Measurements from ENCODE around the gene VMO1. TPM values are rescaled to one million over a fixed set of nuclear protein-coding genes. Genes with fewer than 3 reads are reported as not detected.

The VMO1 gene
- polyA plus RNA-seq, 1 donor from 2014 or later, result 1.6 TPM

DNA sequence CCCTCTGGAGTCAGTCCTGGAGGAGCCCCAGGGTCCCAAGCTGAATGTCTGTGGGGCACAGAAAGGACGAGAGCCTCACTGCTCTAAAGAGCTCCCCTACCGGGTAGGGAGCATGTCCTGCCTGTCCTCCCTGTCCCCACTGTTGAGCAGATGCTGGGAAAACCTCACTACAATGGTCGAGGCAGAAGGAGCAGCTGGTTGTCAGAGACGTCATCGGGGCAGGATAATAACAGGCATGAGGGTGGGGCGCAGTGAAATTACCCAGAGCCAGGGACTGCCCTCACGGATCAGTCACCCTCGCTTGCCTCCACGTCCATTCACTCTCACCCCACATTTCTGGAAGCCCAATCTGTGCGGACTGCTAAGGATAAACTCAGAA is 13.9 kb downstream of the VMO1 start:
- Histone ChIP-seq H4K20me1 (ENCODE audit: insufficient read depth) (no peaks in the 10 kb centered on the region), H3K9me2 (ENCODE audit: insufficient read depth, low read length) (no peaks in the 10 kb centered on the region), H3F3A (ENCODE audit: insufficient read depth, low read length, poor library complexity, severe bottlenecking) (no peaks in the 10 kb centered on the region), H3K27ac (ENCODE audit: low read length) (no peak overlapping the region), H3K9ac (ENCODE audit: low read length) (no peak overlapping the region), H3K36me3 (ENCODE audit: insufficient read depth, low read length) (no peaks in the 10 kb centered on the region), H3K4me3 (ENCODE audit: low read length) (no peak overlapping the region), H3K27me3 (ENCODE audit: insufficient read depth, low read depth, low read length) (no peaks in the 10 kb centered on the region), H3K79me2 (replicated peaks; ENCODE audit: insufficient read depth, low read length) (no peaks in the 10 kb centered on the region), H3K4me2 (ENCODE audit: low read length) (no peak overlapping the region), H2AFZ (ENCODE audit: low read depth, low read length) (no peak overlapping the region), H3K9me3 (ENCODE audit: low read length) (no peaks in the 10 kb centered on the region)
- no peak for TF ChIP-seq RAD21 (conservative IDR thresholded peaks at IDR 0.05)
- no peak for TF ChIP-seq SMC3 (conservative IDR thresholded peaks at IDR 0.05; ENCODE audit: poor library complexity)
- TF ChIP-seq POLR2AphosphoS5 (IDR thresholded peaks at IDR 0.05), result no peak
- TF ChIP-seq TAF1 (IDR thresholded peaks at IDR 0.05; ENCODE audit: low read depth), result no peak
- no peak for TF ChIP-seq EP300 (conservative IDR thresholded peaks at IDR 0.05; ENCODE audit: poor library complexity, severe bottlenecking)
- TF ChIP-seq, protein P1, sequence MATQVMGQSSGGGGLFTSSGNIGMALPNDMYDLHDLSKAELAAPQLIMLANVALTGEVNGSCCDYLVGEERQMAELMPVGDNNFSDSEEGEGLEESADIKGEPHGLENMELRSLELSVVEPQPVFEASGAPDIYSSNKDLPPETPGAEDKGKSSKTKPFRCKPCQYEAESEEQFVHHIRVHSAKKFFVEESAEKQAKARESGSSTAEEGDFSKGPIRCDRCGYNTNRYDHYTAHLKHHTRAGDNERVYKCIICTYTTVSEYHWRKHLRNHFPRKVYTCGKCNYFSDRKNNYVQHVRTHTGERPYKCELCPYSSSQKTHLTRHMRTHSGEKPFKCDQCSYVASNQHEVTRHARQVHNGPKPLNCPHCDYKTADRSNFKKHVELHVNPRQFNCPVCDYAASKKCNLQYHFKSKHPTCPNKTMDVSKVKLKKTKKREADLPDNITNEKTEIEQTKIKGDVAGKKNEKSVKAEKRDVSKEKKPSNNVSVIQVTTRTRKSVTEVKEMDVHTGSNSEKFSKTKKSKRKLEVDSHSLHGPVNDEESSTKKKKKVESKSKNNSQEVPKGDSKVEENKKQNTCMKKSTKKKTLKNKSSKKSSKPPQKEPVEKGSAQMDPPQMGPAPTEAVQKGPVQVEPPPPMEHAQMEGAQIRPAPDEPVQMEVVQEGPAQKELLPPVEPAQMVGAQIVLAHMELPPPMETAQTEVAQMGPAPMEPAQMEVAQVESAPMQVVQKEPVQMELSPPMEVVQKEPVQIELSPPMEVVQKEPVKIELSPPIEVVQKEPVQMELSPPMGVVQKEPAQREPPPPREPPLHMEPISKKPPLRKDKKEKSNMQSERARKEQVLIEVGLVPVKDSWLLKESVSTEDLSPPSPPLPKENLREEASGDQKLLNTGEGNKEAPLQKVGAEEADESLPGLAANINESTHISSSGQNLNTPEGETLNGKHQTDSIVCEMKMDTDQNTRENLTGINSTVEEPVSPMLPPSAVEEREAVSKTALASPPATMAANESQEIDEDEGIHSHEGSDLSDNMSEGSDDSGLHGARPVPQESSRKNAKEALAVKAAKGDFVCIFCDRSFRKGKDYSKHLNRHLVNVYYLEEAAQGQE (IDR thresholded peaks at IDR 0.05; ENCODE audit: borderline replicate concordance), result no peak
- TF ChIP-seq, protein P2, sequence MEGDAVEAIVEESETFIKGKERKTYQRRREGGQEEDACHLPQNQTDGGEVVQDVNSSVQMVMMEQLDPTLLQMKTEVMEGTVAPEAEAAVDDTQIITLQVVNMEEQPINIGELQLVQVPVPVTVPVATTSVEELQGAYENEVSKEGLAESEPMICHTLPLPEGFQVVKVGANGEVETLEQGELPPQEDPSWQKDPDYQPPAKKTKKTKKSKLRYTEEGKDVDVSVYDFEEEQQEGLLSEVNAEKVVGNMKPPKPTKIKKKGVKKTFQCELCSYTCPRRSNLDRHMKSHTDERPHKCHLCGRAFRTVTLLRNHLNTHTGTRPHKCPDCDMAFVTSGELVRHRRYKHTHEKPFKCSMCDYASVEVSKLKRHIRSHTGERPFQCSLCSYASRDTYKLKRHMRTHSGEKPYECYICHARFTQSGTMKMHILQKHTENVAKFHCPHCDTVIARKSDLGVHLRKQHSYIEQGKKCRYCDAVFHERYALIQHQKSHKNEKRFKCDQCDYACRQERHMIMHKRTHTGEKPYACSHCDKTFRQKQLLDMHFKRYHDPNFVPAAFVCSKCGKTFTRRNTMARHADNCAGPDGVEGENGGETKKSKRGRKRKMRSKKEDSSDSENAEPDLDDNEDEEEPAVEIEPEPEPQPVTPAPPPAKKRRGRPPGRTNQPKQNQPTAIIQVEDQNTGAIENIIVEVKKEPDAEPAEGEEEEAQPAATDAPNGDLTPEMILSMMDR (IDR thresholded peaks at IDR 0.05; ENCODE audit: poor library complexity, severe bottlenecking), result no peak
- no peak for TF ChIP-seq EZH2 (IDR thresholded peaks at IDR 0.05; ENCODE audit: borderline replicate concordance, insufficient read depth, low read length, poor library complexity, severe bottlenecking)
- TF ChIP-seq MXI1 (conservative IDR thresholded peaks at IDR 0.05; ENCODE audit: poor library complexity, severe bottlenecking), result no peak

DNA sequence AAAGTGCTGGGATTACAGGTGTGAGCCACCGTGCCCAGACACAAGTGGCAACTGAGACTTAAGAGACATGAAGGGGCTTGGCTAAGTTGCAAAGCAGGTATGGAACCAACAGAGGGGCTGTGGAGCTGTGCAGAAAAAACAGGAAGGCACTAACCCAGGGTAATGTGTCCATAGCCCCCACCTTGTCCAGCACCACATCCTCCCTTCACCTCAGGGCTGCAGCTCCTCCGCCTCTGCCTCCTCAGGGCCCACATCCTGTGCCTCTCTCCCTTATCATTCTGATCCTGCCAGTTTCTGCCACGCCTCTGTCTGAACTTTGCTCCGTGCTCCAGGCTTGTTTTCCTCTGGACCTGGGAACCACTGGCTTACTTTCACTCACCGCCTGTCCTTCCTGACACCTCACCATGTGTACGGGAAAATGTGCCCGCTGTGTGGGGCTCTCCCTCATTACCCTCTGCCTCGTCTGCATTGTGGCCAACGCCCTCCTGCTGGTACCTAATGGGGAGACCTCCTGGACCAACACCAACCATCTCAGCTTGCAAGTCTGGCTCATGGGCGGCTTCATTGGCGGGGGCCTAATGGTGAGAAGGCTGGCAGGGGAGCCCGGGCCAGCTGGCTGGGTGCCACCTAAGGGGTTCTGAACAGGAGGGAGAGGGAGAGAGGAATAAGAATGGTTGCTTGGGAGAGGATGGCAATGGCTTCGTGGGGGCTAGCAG is 14.5 kb downstream of the VMO1 start, which contains the start of gene TM4SF5:
TSS of gene TM4SF5 (plus strand) at position 368 of the 716 bp plus-strand sequence. CDS start at position 405, 37 bp downstream.
- Histone ChIP-seq H3K79me2 (replicated peaks; ENCODE audit: insufficient read depth, low read length) (no peaks in the 10 kb centered on the region), H3F3A (ENCODE audit: insufficient read depth, low read length, poor library complexity, severe bottlenecking) (no peaks in the 10 kb centered on the region), H3K27ac (ENCODE audit: low read length) (no peak within 1 kb of the TSS), H3K9me3 (ENCODE audit: low read length) (no peaks in the 10 kb centered on the region), H3K4me2 (ENCODE audit: low read length) (no peak within 1 kb of the TSS), H3K9ac (ENCODE audit: low read length) (no peak within 1 kb of the TSS), H3K9me2 (ENCODE audit: insufficient read depth, low read length) (no peaks in the 10 kb centered on the region), H3K4me3 (ENCODE audit: low read length) (no peak within 1 kb of the TSS), H3K27me3 (ENCODE audit: insufficient read depth, low read depth, low read length) (no peaks in the 10 kb centered on the region), H3K36me3 (ENCODE audit: insufficient read depth, low read length) (no peaks in the 10 kb centered on the region), H4K20me1 (ENCODE audit: insufficient read depth) (no peaks in the 10 kb centered on the region), H2AFZ (ENCODE audit: low read depth, low read length) (no peak within 1 kb of the TSS)
- TF ChIP-seq MXI1 (conservative IDR thresholded peaks at IDR 0.05; ENCODE audit: poor library complexity, severe bottlenecking) (no peak), RAD21 (conservative IDR thresholded peaks at IDR 0.05) (no peak), EZH2 (IDR thresholded peaks at IDR 0.05; ENCODE audit: borderline replicate concordance, insufficient read depth, low read length, poor library complexity, severe bottlenecking) (no peak), EP300 (conservative IDR thresholded peaks at IDR 0.05; ENCODE audit: poor library complexity, severe bottlenecking) (no peak), POLR2AphosphoS5 (IDR thresholded peaks at IDR 0.05) (no peak), SMC3 (conservative IDR thresholded peaks at IDR 0.05; ENCODE audit: poor library complexity) (no peak), TAF1 (IDR thresholded peaks at IDR 0.05; ENCODE audit: low read depth) (no peak)
- TF ChIP-seq, protein P2 (IDR thresholded peaks at IDR 0.05; ENCODE audit: poor library complexity, severe bottlenecking), result no peak
- TF ChIP-seq, protein P1 (IDR thresholded peaks at IDR 0.05; ENCODE audit: borderline replicate concordance), result no peak
